ENCODE measurements around the gene MAP3K7CL.

Gene MAP3K7CL

DNA sequence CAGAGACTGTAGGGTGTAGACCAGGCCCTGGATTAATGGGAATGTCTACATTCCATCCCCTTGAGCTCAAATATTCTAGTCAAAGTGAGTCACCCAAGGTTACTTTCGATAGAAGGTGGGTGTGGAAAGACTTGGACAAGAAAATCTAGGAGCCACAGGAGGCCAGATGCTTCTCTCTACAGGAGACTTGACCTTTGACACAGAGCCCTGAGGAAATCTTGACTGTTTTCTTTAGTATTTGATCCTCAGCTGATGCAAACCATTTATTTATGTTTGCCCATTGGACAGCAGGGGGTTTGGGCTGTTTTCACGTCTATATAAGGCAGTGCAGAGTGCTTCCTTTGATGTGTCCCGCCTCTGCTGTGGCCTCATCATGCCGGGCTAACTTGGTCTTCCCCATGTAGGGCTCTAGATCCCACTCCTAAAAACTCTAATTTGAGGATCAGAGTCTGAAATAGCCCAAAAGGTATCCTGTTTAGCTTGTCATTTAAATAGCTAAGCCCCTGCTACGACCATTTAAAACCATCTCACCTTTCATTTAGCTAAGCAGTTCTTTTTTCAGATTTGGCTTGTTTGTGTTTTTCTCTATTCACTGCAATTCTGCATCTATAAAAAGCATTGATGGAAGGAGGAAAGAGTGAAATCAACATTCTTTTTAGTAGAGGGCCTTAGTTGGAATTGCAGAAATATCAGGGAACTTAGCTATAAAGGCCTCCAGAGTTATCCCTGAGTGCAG lies 15.5 kb upstream of the MAP3K7CL start:
- Histone ChIP-seq H3K4me1 (ENCODE audit: insufficient read depth, low read length) (peaks cover 14% of the 10 kb centered on the region), H3K36me3 (ENCODE audit: insufficient read depth, low read length) (no peaks in the 10 kb centered on the region), H3K9me3 (ENCODE audit: control insufficient read depth, insufficient read depth, low read length) (no peaks in the 10 kb centered on the region), H3K9ac (ENCODE audit: low read depth, low read length) (no peak overlapping the region)

DNA sequence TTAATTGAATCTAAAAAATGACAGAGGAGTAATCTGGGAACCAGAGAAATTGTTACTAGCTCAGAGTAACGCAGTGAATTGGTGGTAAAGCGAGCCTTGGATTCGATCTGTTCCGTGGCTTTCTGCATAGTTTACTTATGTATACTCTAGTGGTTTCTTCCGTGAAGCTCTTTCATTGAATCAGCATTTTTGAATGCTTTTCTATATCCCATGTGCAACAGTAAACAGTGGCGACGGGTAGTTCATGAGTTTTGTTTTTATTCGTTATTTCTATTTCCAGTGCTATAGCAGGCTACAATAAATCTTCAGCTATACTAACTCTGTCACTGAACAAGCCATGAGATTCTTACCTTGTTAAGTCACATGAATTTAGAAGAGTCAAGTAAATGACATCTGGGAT lies 14.5 kb upstream of the MAP3K7CL start:
- H3K36me3 ChIP-seq (ENCODE audit: insufficient read depth, low read length): no peaks in the 10 kb centered on the region
- H3K9me3 ChIP-seq (ENCODE audit: control insufficient read depth, insufficient read depth, low read length): no peaks in the 10 kb centered on the region
- peaks cover 14% of the 10 kb centered on the region for H3K4me1 ChIP-seq (ENCODE audit: insufficient read depth, low read length)
- no peak overlapping the region for H3K9ac ChIP-seq (ENCODE audit: low read depth, low read length)

DNA sequence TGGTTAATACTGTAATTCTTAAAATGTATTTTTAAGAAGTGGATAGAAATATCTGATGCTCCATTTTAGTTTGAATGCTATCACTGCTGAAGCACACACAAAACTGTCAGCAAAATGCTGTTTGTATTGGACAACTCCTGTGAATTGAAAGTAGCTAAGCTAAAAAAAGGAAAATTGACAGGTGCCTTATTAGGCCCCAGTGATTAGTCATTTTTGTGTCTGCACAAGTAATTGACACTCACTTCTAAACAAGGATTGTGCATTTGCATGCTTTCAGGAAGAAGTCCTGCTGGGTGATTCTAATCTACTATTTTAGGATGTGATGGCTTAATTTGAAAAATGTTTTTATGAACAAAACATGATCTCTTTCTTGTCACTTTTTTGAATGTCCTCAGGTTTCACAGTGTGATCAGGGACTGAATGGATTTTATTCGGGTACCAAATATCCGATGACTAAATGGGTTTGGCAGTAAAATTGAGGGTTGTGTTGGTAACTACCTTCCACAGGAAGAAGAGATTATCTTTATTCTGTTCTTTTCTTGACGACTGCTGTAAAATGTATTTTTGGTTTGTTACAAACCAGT lies 13.0 kb upstream of the MAP3K7CL start:
- no peak overlapping the region for H3K9ac ChIP-seq (ENCODE audit: low read depth, low read length)
- H3K9me3 ChIP-seq (ENCODE audit: control insufficient read depth, insufficient read depth, low read length): no peaks in the 10 kb centered on the region; the same call in 1 of the 2 replicates
- no peaks in the 10 kb centered on the region for H3K36me3 ChIP-seq (ENCODE audit: insufficient read depth, low read length)
- peaks cover 14% of the 10 kb centered on the region for H3K4me1 ChIP-seq (ENCODE audit: insufficient read depth, low read length)

- Histone ChIP-seq H3K4me1 (ENCODE audit: insufficient read depth, low read length) (peaks cover 4% of the 10 kb centered on the region; the same call in 1 of the 2 replicates), H3K9me3 (ENCODE audit: control insufficient read depth, insufficient read depth, low read length) (no peaks in the 10 kb centered on the region; the same call in 1 of the 2 replicates), H3K9ac (ENCODE audit: low read depth, low read length) (no peak overlapping the region), H3K36me3 (ENCODE audit: insufficient read depth, low read length) (no peaks in the 10 kb centered on the region)
Observed at GRCh38 chr21:29121759-29122158, 8.7 kb upstream of the MAP3K7CL start.

DNA sequence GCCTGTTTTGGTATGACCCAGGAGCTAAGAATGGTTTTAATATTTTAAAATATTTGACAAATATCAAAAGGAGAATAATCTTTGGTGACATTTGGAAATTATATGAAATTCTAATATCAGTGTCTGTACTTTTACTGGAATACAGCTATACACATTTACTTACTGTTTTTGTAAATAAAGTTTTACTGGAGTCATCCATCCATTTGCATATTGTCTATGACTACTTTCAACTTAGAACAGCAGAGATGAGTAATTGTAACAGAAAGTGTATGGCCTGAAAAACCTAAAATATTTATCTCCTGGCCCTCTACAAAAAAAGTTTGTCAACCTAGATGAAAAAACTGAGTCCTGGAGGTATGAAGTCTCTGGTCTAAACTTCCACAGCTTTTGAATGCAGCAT lies 5.8 kb upstream of the MAP3K7CL start:
- H3K9me3 ChIP-seq (ENCODE audit: control insufficient read depth, insufficient read depth, low read length): no peaks in the 10 kb centered on the region; the same call in 1 of the 2 replicates
- H3K9ac ChIP-seq (ENCODE audit: low read depth, low read length): no peak overlapping the region
- H3K4me1 ChIP-seq (ENCODE audit: insufficient read depth, low read length): no peaks in the 10 kb centered on the region
- no peaks in the 10 kb centered on the region for H3K36me3 ChIP-seq (ENCODE audit: insufficient read depth, low read length)

DNA sequence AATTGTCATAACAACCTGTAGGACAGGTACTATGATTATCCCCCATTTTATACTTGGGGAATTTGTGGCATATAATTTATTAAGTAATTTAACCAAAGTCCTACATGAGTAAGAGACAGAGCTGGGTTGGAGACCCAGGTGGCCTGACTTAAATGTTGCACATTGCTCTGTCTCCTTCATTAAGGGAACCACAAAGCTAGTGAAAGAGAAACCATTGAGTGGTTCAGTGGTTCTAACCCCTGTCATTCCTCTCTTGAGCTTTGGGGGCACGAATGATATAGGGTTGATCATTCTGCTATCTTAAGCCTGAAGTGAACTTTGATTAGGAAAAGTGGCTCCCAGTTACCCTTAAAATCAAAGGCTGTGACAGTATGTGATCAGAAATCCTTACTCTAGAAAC lies 5.3 kb upstream of the MAP3K7CL start:
- H3K9ac ChIP-seq (ENCODE audit: low read depth, low read length): no peak overlapping the region

DNA sequence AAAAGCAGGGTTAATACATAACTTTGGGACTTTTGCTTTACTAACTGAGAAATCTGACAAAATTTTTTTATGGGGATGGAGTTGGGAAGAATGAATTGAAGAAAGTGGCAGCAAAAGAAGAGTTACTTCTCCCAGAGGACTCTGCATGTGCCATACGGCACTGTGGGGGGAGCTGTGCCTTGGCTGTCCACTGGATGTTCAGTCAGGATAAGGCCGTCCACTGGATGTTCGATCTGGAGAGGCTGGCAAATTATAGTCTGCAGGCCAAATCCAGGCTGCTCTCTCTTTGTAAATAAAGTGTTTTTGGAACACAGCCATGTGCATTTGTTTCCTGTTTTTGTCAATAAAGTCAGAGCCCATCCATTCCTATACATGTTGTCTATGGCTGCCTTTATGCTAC lies 4.5 kb upstream of the MAP3K7CL start:
- H3K4me1 ChIP-seq (ENCODE audit: insufficient read depth, low read length): no peaks in the 10 kb centered on the region
- no peak overlapping the region for H3K9ac ChIP-seq (ENCODE audit: low read depth, low read length)
- H3K36me3 ChIP-seq (ENCODE audit: insufficient read depth, low read length): no peaks in the 10 kb centered on the region

More for the DNA sequence above, 5.3 kb upstream of the MAP3K7CL start:
- Histone ChIP-seq H3K4me1 (ENCODE audit: insufficient read depth, low read length) (no peaks in the 10 kb centered on the region), H3K36me3 (ENCODE audit: insufficient read depth, low read length) (no peaks in the 10 kb centered on the region), H3K9me3 (ENCODE audit: control insufficient read depth, insufficient read depth, low read length) (no peaks in the 10 kb centered on the region; the same call in 1 of the 2 replicates)

DNA sequence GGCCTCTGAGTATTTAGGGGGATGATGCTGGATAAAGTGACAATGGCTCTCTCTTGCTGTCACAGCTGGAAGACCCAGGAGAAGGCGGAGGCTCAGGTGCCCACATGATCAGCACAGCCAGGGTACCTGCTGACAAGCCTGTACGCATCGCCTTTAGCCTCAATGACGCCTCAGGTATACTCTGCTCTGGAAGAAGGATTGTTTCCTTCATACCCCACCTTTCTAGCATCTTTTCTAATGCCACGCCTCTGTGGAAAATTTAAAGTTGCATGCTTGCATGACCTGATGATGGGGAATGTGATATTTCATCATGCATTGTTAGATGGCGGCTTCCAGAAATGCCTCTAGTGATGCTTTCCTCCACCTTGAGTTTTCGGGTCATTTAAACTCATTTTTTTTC lies 2.8 kb downstream of the MAP3K7CL start:
- no peak overlapping the region for H3K9ac ChIP-seq (ENCODE audit: low read depth, low read length)

More for the DNA sequence above, 4.5 kb upstream of the MAP3K7CL start:
- no peaks in the 10 kb centered on the region; the same call in 1 of the 2 replicates for H3K9me3 ChIP-seq (ENCODE audit: control insufficient read depth, insufficient read depth, low read length)

DNA sequence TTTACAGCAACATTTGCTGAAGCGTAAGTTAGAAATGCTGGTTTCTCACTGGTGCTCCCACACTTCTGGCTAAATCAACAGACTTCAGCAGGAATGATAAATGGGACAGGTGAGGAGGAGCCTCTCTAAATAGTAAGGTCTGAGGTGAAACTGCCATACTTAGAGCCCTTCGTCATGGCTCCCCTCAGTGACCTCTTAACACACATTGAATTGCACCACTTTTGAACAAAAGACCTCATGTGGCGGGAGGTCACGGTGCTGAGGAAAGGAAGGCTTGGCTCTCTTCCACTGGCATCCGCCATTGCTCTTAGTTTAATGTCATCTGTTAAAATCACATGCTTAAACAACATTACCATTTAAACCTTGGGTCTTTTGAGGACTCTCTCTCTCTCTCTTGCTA lies 3.4 kb downstream of the MAP3K7CL start:
- H3K9me3 ChIP-seq (ENCODE audit: control insufficient read depth, insufficient read depth, low read length): no peaks in the 10 kb centered on the region; the same call in 1 of the 2 replicates

More for the DNA sequence above, 2.8 kb downstream of the MAP3K7CL start:
- Histone ChIP-seq H3K9me3 (ENCODE audit: control insufficient read depth, insufficient read depth, low read length) (no peaks in the 10 kb centered on the region; the same call in 1 of the 2 replicates), H3K36me3 (ENCODE audit: insufficient read depth, low read length) (no peaks in the 10 kb centered on the region), H3K4me1 (ENCODE audit: insufficient read depth, low read length) (no peaks in the 10 kb centered on the region)

DNA sequence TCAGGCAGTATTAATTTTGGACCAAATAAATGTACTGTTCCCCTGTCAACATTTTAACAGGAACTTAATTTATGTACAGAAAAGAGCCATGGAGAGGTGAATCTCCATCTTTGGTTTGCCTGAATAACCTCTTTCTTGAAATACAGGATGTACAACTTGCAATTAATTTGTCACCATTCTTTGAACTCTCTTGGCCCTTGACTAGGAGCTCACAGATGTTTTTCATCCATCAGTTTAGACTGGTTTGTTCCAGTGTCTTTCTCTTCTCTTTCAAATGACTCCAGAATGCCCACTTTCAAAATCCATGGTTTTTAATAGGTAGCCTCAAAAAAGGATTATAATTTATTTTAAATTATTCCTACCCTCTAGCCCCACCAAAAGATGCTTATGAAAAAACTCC lies 5.0 kb downstream of the MAP3K7CL start:
- H3K36me3 ChIP-seq (ENCODE audit: insufficient read depth, low read length): no peaks in the 10 kb centered on the region
- no peaks in the 10 kb centered on the region for H3K4me1 ChIP-seq (ENCODE audit: insufficient read depth, low read length)
- no peak overlapping the region for H3K9ac ChIP-seq (ENCODE audit: low read depth, low read length)
- H3K9me3 ChIP-seq (ENCODE audit: control insufficient read depth, insufficient read depth, low read length): no peaks in the 10 kb centered on the region

More for the DNA sequence above, 3.4 kb downstream of the MAP3K7CL start:
- H3K36me3 ChIP-seq (ENCODE audit: insufficient read depth, low read length): no peaks in the 10 kb centered on the region
- no peaks in the 10 kb centered on the region for H3K4me1 ChIP-seq (ENCODE audit: insufficient read depth, low read length)
- H3K9ac ChIP-seq (ENCODE audit: low read depth, low read length): no peak overlapping the region

DNA sequence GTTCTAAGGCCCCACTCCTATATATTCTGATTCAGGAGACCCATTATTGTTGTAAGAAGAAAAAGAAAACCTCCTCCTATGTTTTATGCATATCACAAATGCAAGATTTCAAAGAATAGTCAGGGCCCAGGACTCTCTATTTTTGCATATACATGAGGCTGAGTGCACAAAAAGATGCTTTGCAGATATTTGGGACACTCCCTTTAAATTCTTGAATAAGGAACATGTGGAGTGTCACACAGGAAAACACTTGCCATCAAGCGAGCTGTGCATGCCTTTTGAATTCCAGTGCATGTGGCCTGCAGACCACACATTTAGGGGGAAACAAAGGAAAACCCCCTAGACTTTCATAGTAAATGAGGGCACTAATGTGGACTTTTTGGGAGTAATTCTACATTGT lies 5.6 kb downstream of the MAP3K7CL start:
- H3K36me3 ChIP-seq (ENCODE audit: insufficient read depth, low read length): no peaks in the 10 kb centered on the region

DNA sequence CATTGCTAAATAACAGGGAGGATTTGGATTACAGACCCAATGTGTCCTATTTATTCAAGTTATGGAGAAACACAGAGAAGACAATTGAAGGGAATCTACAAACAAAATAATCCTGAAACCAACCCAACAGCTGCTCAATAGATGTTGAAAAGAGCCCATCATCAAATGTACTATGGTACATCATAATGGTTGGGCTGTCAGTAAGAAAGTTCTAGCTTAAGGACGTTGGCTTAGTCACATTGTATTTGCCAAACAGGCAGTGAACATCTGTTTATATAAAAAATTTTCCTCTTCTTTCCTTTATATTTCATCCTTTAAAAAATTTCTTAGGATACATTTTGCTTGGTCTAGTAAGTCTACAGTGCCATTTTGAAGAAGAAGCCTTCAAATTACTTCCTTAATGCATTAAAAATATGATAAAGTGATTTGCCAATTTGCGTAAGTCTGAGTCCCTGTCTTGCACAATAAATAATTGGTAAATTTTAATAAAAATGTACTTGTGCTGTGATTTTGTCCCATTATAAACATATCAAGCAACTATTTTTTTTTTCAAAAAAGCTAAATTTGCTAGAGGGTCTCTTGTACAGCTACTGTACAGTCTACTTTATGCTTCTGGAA lies 14.4 kb downstream of the MAP3K7CL start:
- no peak overlapping the region for H3K9ac ChIP-seq (ENCODE audit: low read depth, low read length)

More for the DNA sequence above, 5.6 kb downstream of the MAP3K7CL start:
- Histone ChIP-seq H3K9ac (ENCODE audit: low read depth, low read length) (no peak overlapping the region), H3K4me1 (ENCODE audit: insufficient read depth, low read length) (no peaks in the 10 kb centered on the region), H3K9me3 (ENCODE audit: control insufficient read depth, insufficient read depth, low read length) (no peaks in the 10 kb centered on the region)

DNA sequence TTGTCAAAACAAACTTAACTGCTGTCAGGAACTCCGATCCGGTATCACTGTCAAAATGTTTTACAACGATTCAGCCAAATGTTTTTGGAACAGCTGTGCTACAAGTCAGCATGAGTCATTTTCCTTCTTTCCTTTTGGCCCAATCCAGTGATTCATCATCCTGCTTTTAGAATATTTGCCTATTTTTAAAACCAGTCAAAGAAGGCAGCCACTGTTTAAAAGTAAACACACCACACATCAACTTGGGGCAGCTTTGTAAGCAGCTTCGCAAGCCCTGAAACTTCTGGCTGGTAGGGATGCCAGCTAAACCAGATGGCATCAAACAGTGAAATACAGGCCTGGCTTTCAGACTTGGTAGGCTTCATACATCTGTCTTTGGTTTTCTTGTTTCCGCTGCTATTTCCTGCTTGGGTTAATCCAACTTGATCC lies 14.9 kb downstream of the MAP3K7CL start:
- Histone ChIP-seq H3K4me1 (ENCODE audit: insufficient read depth, low read length) (no peaks in the 10 kb centered on the region), H3K9ac (ENCODE audit: low read depth, low read length) (no peak overlapping the region), H3K9me3 (ENCODE audit: control insufficient read depth, insufficient read depth, low read length) (no peaks in the 10 kb centered on the region), H3K36me3 (ENCODE audit: insufficient read depth, low read length) (no peaks in the 10 kb centered on the region)

More for the DNA sequence above, 14.4 kb downstream of the MAP3K7CL start:
- no peaks in the 10 kb centered on the region for H3K4me1 ChIP-seq (ENCODE audit: insufficient read depth, low read length)
- H3K9me3 ChIP-seq (ENCODE audit: control insufficient read depth, insufficient read depth, low read length): no peaks in the 10 kb centered on the region
- no peaks in the 10 kb centered on the region for H3K36me3 ChIP-seq (ENCODE audit: insufficient read depth, low read length)

GRCh38 chr21:29145852-29146453 lies 15.5 kb downstream of the MAP3K7CL start:
- Histone ChIP-seq H3K9me3 (ENCODE audit: control insufficient read depth, insufficient read depth, low read length) (no peaks in the 10 kb centered on the region), H3K9ac (ENCODE audit: low read depth, low read length) (no peak overlapping the region), H3K36me3 (ENCODE audit: insufficient read depth, low read length) (no peaks in the 10 kb centered on the region), H3K4me1 (ENCODE audit: insufficient read depth, low read length) (no peaks in the 10 kb centered on the region)

All from ES-I3 (cell line).